Epithelial cell of proximal tubule (primary cell): ENCODE results near the gene HTRA3. TPM values are rescaled to one million over a fixed set of nuclear protein-coding genes. Genes with fewer than 3 reads are reported as not detected.
"Not testable (repeated sequence)": the region's sequence is repeated elsewhere in the genome, so short reads cannot be mapped to it uniquely, and the experiment has no call there.

Experiments used
- DNase-seq: peaks from one replicate; pipeline ENCODE4 v3.0.0-alpha.2; 2011; ENCODE audit warnings: low read depth
- H3K4me3 ChIP-seq: 2 replicates; pipeline ENCODE4 v1.5.1; 2011; ENCODE audit warnings: low read depth, mild to moderate bottlenecking, low read length
- total RNA-seq: library from RNA; depleted of rRNA; stranded (reverse); fragments of >200 nt; gene quantifications from 2 replicates; pipeline ENCODE4 v1.2.3, GENCODE V29; 2015
- TF ChIP-seq, protein P1 (sequence below): conservative IDR thresholded peaks from 2 replicates; pipeline ENCODE4 v1.5.1; 2012; ENCODE audit warnings: low read depth, mild to moderate bottlenecking, low read length

HTRA3 gene
- total RNA-seq, 1 donor from 2014 or later, result 1.2 TPM

- no peak overlapping the region for H3K4me3 ChIP-seq
- TF ChIP-seq, protein P1, sequence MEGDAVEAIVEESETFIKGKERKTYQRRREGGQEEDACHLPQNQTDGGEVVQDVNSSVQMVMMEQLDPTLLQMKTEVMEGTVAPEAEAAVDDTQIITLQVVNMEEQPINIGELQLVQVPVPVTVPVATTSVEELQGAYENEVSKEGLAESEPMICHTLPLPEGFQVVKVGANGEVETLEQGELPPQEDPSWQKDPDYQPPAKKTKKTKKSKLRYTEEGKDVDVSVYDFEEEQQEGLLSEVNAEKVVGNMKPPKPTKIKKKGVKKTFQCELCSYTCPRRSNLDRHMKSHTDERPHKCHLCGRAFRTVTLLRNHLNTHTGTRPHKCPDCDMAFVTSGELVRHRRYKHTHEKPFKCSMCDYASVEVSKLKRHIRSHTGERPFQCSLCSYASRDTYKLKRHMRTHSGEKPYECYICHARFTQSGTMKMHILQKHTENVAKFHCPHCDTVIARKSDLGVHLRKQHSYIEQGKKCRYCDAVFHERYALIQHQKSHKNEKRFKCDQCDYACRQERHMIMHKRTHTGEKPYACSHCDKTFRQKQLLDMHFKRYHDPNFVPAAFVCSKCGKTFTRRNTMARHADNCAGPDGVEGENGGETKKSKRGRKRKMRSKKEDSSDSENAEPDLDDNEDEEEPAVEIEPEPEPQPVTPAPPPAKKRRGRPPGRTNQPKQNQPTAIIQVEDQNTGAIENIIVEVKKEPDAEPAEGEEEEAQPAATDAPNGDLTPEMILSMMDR, result no peak
- no peak for DNase-seq
Measured at GRCh38 chr4:8333726-8334460, 64.3 kb downstream of the HTRA3 start.

DNA sequence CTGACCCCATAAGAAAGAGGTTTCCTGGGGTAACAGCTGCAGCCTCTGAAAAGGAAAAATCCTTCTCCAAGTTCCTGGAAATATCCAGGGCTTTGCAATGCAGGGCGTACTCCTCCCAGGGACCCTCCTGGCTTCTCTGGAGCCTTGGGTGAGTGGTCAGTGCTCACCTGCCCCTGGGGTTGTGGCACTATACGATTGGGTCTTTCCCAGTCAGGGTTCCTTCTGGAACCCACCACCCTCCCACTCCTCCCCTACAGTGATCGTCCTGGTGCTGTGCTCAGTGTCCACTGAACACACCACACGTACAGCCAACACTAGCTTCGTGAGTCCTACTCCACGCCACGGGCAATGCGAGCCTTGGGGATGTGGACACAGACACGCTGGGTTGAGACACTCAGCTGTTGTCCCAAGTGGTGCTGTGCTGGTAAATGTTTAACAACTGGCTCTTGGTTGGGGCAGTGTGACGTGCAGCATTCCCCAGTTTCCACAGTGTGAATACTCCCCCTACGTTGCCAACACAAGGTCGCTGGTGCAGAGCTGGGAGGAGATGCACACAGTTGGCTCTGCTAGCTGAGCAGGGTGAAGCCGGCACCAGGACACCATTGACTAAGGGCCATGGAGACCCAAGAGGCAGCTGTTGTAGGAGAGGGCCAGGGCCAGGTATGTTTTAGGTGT lies 65.4 kb downstream of the HTRA3 start:
- DNase-seq, result peak; percentile 59
- no peak overlapping the region for H3K4me3 ChIP-seq
- TF ChIP-seq, protein P1, result no peak

GRCh38 chr4:8335848-8336247 lies 66.3 kb downstream of the HTRA3 start:
- DNase-seq, result no peak
- H3K4me3 ChIP-seq, result no peak overlapping the region
- TF ChIP-seq, protein P1, result no peak

GRCh38 chr4:8336412-8337075 lies 67.0 kb downstream of the HTRA3 start:
- no peak for DNase-seq
- TF ChIP-seq, protein P1, result no peak
- H3K4me3 ChIP-seq, result no peak overlapping the region

- H3K4me3 ChIP-seq, result no peak overlapping the region
- TF ChIP-seq, protein P1, result no peak
- DNase-seq, result no peak
Measured at GRCh38 chr4:8338351-8338961, 68.9 kb downstream of the HTRA3 start.

DNA sequence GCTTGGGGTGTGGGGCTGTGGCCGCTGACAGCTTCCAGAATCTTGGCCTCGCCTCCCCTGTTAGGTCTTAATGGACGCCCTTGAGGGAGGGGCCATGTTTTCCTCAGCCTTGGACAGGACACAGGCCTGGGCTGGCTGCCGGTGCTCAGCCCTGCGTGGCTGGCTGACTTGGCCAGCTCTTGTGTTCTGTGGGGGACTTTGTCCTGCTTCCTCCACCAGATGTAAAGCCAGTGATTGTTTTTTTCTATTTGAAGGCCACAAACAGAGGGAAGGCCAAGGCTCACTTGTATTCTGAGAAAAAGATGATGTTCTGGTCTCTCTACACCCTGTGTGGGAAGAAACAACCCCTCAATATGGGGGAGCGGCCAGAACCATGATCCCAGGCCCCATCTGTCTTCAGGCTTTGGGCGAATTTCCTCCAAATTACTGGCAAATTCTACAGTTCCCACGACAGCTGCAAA lies 71.3 kb downstream of the HTRA3 start:
- TF ChIP-seq, protein P1, result no peak
- no peak for DNase-seq
- no peak overlapping the region for H3K4me3 ChIP-seq

- DNase-seq, H3K4me3 ChIP-seq: not testable (repeated sequence)
Measured at GRCh38 chr4:8341281-8341680, 71.7 kb downstream of the HTRA3 start.
